GM12878 (cell line): ENCODE data around the gene ZSWIM7. TPM values are rescaled to one million over a fixed set of nuclear protein-coding genes. Genes with fewer than 3 reads are reported as not detected.

Source experiments
- ATAC-seq: fragments of 200-7000 bp; cut with Tn5 transposase; 3 replicates; pipeline ENCODE4 v1.9.1; 2020; ENCODE audit warnings: mild to moderate bottlenecking, moderate library complexity
- BruUV-seq: library from RNA; stranded (reverse); fragments of 400-500 nt; replicated peaks from 2 replicates; lab custom pipeline; 2021; lab: Mats Ljungman, UMichigan
- CTCF ChIA-PET: fragments of 300-600 bp; sonication (Branson Sonifier 250); formaldehyde crosslinking; extraction: SDS; loops from one replicate; lab custom pipeline; 2021; ENCODE audit warnings: inconsistent platforms; lab: Yijun Ruan, JAX
- POLR2A ChIA-PET: fragments of 350-600 bp; formaldehyde crosslinking; extraction: SDS; loops from one replicate; lab custom pipeline; 2021; ENCODE audit warnings: inconsistent platforms; lab: Charles Lee
- RAD21 ChIA-PET: fragments of 300-600 bp; sonication (Branson Sonifier 250); formaldehyde crosslinking; loops from one replicate; lab custom pipeline; 2023; ENCODE audit warnings: antibody characterized with exemption; ENCODE audit not compliant: unreplicated experiment; lab: Charles Lee
- SMC1A ChIA-PET: fragments of 300-600 bp; sonication (Branson Sonifier 250); formaldehyde crosslinking; loops from one replicate; lab custom pipeline; 2023; ENCODE audit not compliant: unreplicated experiment, uncharacterized antibody; lab: Charles Lee
- DNase-seq: peaks from one replicate; pipeline ENCODE4 v3.0.0-alpha.2; 2011; ENCODE audit warnings: low read depth, low spot score
- FAIRE-seq: peaks from 3 replicates; lab custom pipeline; 2011; peaks lifted over from hg19 to GRCh38; lab: Jason Lieb, UNC
- H2AFZ ChIP-seq: 2 replicates; pipeline ENCODE4 v1.6.0; 2011; ENCODE audit warnings: low read depth, low read length, control low read depth; ENCODE audit not compliant: control insufficient read depth
- H3K27ac ChIP-seq: 2 replicates; pipeline ENCODE4 v1.5.1; 2011; ENCODE audit warnings: control low read depth; ENCODE audit not compliant: control insufficient read depth, insufficient read depth
- H3K27me3 ChIP-seq, 2 experiments: replicated peaks in 1 of 2; 2 replicates each; pipeline versions ENCODE4 v1.6.0 to v1.6.1; 2011; ENCODE audit warnings: low read length in 1 of 2; ENCODE audit not compliant: control insufficient read depth in 2 of 2, insufficient read depth in 2 of 2
- H3K36me3 ChIP-seq, 2 experiments: 2 replicates each; pipeline ENCODE4 v1.5.1; 2011; ENCODE audit warnings: low read length in 1 of 2; ENCODE audit not compliant: control insufficient read depth in 2 of 2, insufficient read depth in 2 of 2
- H3K4me1 ChIP-seq: 2 replicates; pipeline ENCODE4 v1.6.1; 2011; ENCODE audit warnings: mild to moderate bottlenecking, low read length, moderate library complexity, mixed read lengths; ENCODE audit not compliant: control insufficient read depth, insufficient read depth
- H3K4me2 ChIP-seq: 2 replicates; pipeline ENCODE4 v1.6.0; 2011; ENCODE audit warnings: control low read depth; ENCODE audit not compliant: control insufficient read depth, insufficient read depth
- H3K4me3 ChIP-seq: fragments of 200-600 bp; sonication (generic); 2 replicates; pipeline ENCODE4 v1.5.1; 2016
- H3K79me2 ChIP-seq: 2 replicates; pipeline ENCODE4 v1.6.0; 2011; ENCODE audit warnings: low read length; ENCODE audit not compliant: control insufficient read depth, insufficient read depth
- H3K9ac ChIP-seq: 2 replicates; pipeline ENCODE4 v1.8.0; 2011; ENCODE audit warnings: low read length, control low read depth, mixed read lengths; ENCODE audit not compliant: control insufficient read depth, insufficient read depth
- H3K9me3 ChIP-seq: replicated peaks from 3 replicates; pipeline ENCODE4 v1.5.1; 2011; ENCODE audit warnings: mild to moderate bottlenecking, low read length; ENCODE audit not compliant: control insufficient read depth, insufficient read depth
- H4K20me1 ChIP-seq: 2 replicates; pipeline ENCODE4 v1.6.0; 2011; ENCODE audit not compliant: control insufficient read depth, insufficient read depth
- CEBPB ChIP-seq, 2 experiments: fragments of 150-350 bp in 1 of 2; IDR thresholded peaks; 2 replicates each; pipeline ENCODE4 v1.6.1; 2012 to 2014; ENCODE audit warnings: low read depth in 2 of 2, low read length in 2 of 2, borderline replicate concordance in 1 of 2, inconsistent platforms in 1 of 2
- E2F4 ChIP-seq: IDR thresholded peaks from 2 replicates; pipeline ENCODE4 v1.6.1; 2012; ENCODE audit warnings: low read depth, low read length, improper control_type of control experiment
- FOXM1 ChIP-seq: IDR thresholded peaks from 2 replicates; pipeline ENCODE4 v1.6.1; 2012; ENCODE audit warnings: low read depth, mild to moderate bottlenecking, inconsistent platforms, low read length, moderate library complexity
- MYC ChIP-seq: IDR thresholded peaks from 2 replicates; pipeline ENCODE4 v1.6.1; 2011; ENCODE audit warnings: mild to moderate bottlenecking, low read length, moderate library complexity, inconsistent platforms; ENCODE audit not compliant: insufficient read depth, insufficient replicate concordance, insufficient read length, severe bottlenecking
- WGBS: methylation state at CpG from one replicate; pipeline ENCODE4 v1.1.6; 2016; ENCODE audit warnings: low lambda C conversion rate; ENCODE audit not compliant: insufficient replicate concordance, insufficient coverage; ENCODE audit errors: missing lambda C conversion rate; 5-methylcytosine and 5-hydroxymethylcytosine counted together
- in situ Hi-C: fragments of 300-500 bp; cut with MboI; formaldehyde crosslinking; loops from 9 replicates; pipeline ENCODE4 v1.14.3; 2018; ENCODE audit warnings: mixed read lengths
- intact Hi-C: fragments of 100-400 bp; cut with micrococcal nuclease; formaldehyde crosslinking; loops from one replicate; pipeline ENCODE4 v1.14.2; 2022; ENCODE audit not compliant: unreplicated experiment
- polyA plus RNA-seq, 11 experiments: library from polyadenylated mRNA; depleted of rRNA in 4 of 11; unstranded in 6 of 11; stranded (reverse) in 5 of 11; fragments of >200 nt; fragmentation: Nextera tagmentation in 4 of 11; fragmentation: Illumina TruSeq in 1 of 11; extraction: Ambion mirVana in 4 of 11; extraction: Trizol in 1 of 11; gene quantifications; 1 replicate in 1 of 11; 2 replicates in 10 of 11; pipeline versions ENCODE4 v1.2.1 to v1.2.3, GENCODE V29; 2011 to 2016; ENCODE audit warnings: inconsistent platforms in 2 of 11, missing spikeins in 2 of 11, low read depth in 1 of 11
- total RNA-seq, 4 experiments: library from RNA; depleted of rRNA in 3 of 4; stranded (reverse); fragments of >200 nt in 3 of 4; fragmentation: Illumina TruSeq in 1 of 4; extraction: Trizol in 1 of 4; gene quantifications; 2 replicates each; pipeline versions ENCODE4 v1.2.1 to v1.2.3, GENCODE V29; 2013 to 2021

ZSWIM7 gene
- total and polyA plus RNA-seq, 10 of the 15 experiments (the other 5 are each of a cell fraction or from before 2014, with no cell fraction given), result 7.0 to 26.6 (median 9.9) TPM

- no peak for DNase-seq
- Histone ChIP-seq H2AFZ (no peak overlapping the region), H3K79me2 (peaks cover 14% of the 10 kb centered on the region), H3K36me3 (no peaks in the 10 kb centered on the region), H3K4me2 (no peak overlapping the region), H3K27ac (no peak overlapping the region), H3K27me3 (no peaks in the 10 kb centered on the region), H3K9ac (no peak overlapping the region), H3K9me3 (no peaks in the 10 kb centered on the region; the same call in 2 of the 3 replicates), H3K4me3 (no peak overlapping the region), H4K20me1 (no peaks in the 10 kb centered on the region), H3K4me1 (peaks cover 11% of the 10 kb centered on the region; the same call in 1 of the 2 replicates)
- TF ChIP-seq MYC (no peak), FOXM1 (no peak), E2F4 (no peak), CEBPB (IDR thresholded peaks at IDR 0.05; ENCODE audit: borderline replicate concordance in 1 of 2, low read depth in 2 of 2, low read length in 2 of 2) (peak in 1 of 2 experiments; percentile 37; a peak in 1 of 4 replicates)
- FAIRE-seq, result no peak
- WGBS, result 73% methylated on average over 6 of the region's 6 CpGs
- in situ Hi-C loops (loop anchor here (5.0 to 25.0 kb wide), 3 partner anchors 169 to 734 kb away; partner anchors contain the start of genes PMP22 and TVP23C), intact Hi-C loops (no loop called here)
- SMC1A ChIA-PET, result interaction anchor here (0.6 kb wide), 2 partner anchors 133 to 522 kb away, joined by 3 to 4 read pairs; no protein-coding TSS in a partner anchor
- ATAC-seq, result no peak
- RAD21 ChIA-PET, result interaction anchor here (0.6 to 1.3 kb wide), 2 partner anchors 26 to 1047 kb away, joined by 3 read pairs; no protein-coding TSS in a partner anchor
- CTCF ChIA-PET, result interaction anchor here (0.6 to 2.1 kb wide), 3 partner anchors 31 to 221 kb away, joined by 3 to 10 read pairs (median 5); partner anchors contain the start of gene PIGL
- POLR2A ChIA-PET, result interaction anchor here (0.6 kb wide), 1 partner anchor 501 kb away, joined by 6 read pairs; no protein-coding TSS in a partner anchor
- BruUV-seq, result no TSS peak
Measured at GRCh38 chr17:15996322-15996721, 3.2 kb downstream of the ZSWIM7 start.
